ENCODE results near the gene KCNJ1.

Gene KCNJ1

GRCh38 chr11:128872594-128872993 lies 5.5 kb upstream of the KCNJ1 start:
- no peak for DNase-seq (ENCODE audit: low read depth)
- H3K4me3 ChIP-seq (replicated peaks; ENCODE audit: low read depth, low read length): no peak overlapping the region
- TF ChIP-seq CTCF (IDR thresholded peaks at IDR 0.05; ENCODE audit: low read length, missing control alignments): no peak

- no peak overlapping the region for H3K4me3 ChIP-seq (replicated peaks; ENCODE audit: low read depth, low read length)
- TF ChIP-seq CTCF (IDR thresholded peaks at IDR 0.05; ENCODE audit: low read length, missing control alignments): no peak
- DNase-seq (ENCODE audit: low read depth): no peak
Observed at GRCh38 chr11:128872094-128872493, 5.0 kb upstream of the KCNJ1 start.

- TF ChIP-seq CTCF (IDR thresholded peaks at IDR 0.05; ENCODE audit: low read length, missing control alignments): no peak
- H3K4me3 ChIP-seq (replicated peaks; ENCODE audit: low read depth, low read length): no peak overlapping the region
- DNase-seq (ENCODE audit: low read depth): no peak
Observed at GRCh38 chr11:128871168-128871610, 4.1 kb upstream of the KCNJ1 start.

GRCh38 chr11:128868841-128869671 lies 2.0 kb upstream of the KCNJ1 start:
- no peak overlapping the region for H3K4me3 ChIP-seq (replicated peaks; ENCODE audit: low read depth, low read length)
- TF ChIP-seq CTCF (IDR thresholded peaks at IDR 0.05; ENCODE audit: low read length, missing control alignments): no peak
- DNase-seq (ENCODE audit: low read depth): no peak

GRCh38 chr11:128865490-128865889 lies 1.6 kb downstream of the KCNJ1 start:
- DNase-seq (ENCODE audit: low read depth): no peak
- TF ChIP-seq CTCF (IDR thresholded peaks at IDR 0.05; ENCODE audit: low read length, missing control alignments): no peak
- no peak overlapping the region for H3K4me3 ChIP-seq (replicated peaks; ENCODE audit: low read depth, low read length)

GRCh38 chr11:128862908-128863660 lies 4.0 kb downstream of the KCNJ1 start:
- no peak for TF ChIP-seq CTCF (IDR thresholded peaks at IDR 0.05; ENCODE audit: low read length, missing control alignments)
- peak; percentile 43 for DNase-seq (ENCODE audit: low read depth)
- H3K4me3 ChIP-seq (replicated peaks; ENCODE audit: low read depth, low read length): no peak overlapping the region

All from fibroblast of pulmonary artery (primary cell).